HepG2 (cell line): ENCODE results near the gene STRIP1. TPM values are rescaled to one million over a fixed set of nuclear protein-coding genes. Genes with fewer than 3 reads are reported as not detected.

Experiments used
- ATAC-seq: fragments of 200-7000 bp; cut with Tn5 transposase; 3 replicates; pipeline ENCODE4 v1.9.1; 2020; ENCODE audit warnings: mild to moderate bottlenecking, moderate library complexity
- BruUV-seq: library from RNA; stranded (reverse); fragments of 400-500 nt; replicated peaks from 2 replicates; lab custom pipeline; 2021; lab: Mats Ljungman, UMichigan
- CTCF ChIA-PET: fragments of 300-600 bp; formaldehyde crosslinking; extraction: SDS; loops from one replicate; lab custom pipeline; 2021; ENCODE audit warnings: low total read pairs, inconsistent platforms, low intra/inter-chr PET ratio; lab: Yijun Ruan, JAX
- POLR2A ChIA-PET: fragments of 350-600 bp; sonication (Branson Sonifier 250); formaldehyde crosslinking; loops from one replicate; lab custom pipeline; 2020; ENCODE audit warnings: antibody characterized with exemption, inconsistent platforms; lab: Yijun Ruan, JAX
- DNase-seq: peaks from one replicate; pipeline ENCODE4 v3.0.0-alpha.2; 2015; ENCODE audit warnings: low spot score
- FAIRE-seq: peaks from 3 replicates; lab custom pipeline; 2011; peaks lifted over from hg19 to GRCh38; lab: Jason Lieb, UNC
- H2AFZ ChIP-seq: one replicate; pipeline ENCODE4 v1.6.1; 2011; ENCODE audit warnings: low read length, inconsistent platforms
- H3K27ac ChIP-seq: fragments of 300-600 bp; 3 replicates; pipeline ENCODE4 v1.8.0; 2011; ENCODE audit warnings: mixed run types, mild to moderate bottlenecking, mixed read lengths, low read length, inconsistent platforms; ENCODE audit not compliant: insufficient read depth; ENCODE audit errors: extremely low read length
- H3K27me3 ChIP-seq, 2 experiments: fragments of 200-600 bp in 1 of 2; 2 replicates in 1 of 2; 3 replicates in 1 of 2; pipeline versions ENCODE4 v1.6.0 to v1.8.0; 2011; ENCODE audit warnings: low read length in 2 of 2, mild to moderate bottlenecking in 2 of 2, moderate library complexity in 2 of 2, inconsistent platforms in 1 of 2; ENCODE audit not compliant: insufficient read depth in 2 of 2, control insufficient read depth in 1 of 2
- H3K36me3 ChIP-seq, 2 experiments: fragments of 200-600 bp in 1 of 2; replicated peaks in 1 of 2; 2 replicates in 1 of 2; 3 replicates in 1 of 2; pipeline versions ENCODE4 v1.5.1 to v1.8.0; 2011; ENCODE audit warnings: low read length in 2 of 2, inconsistent platforms in 1 of 2; ENCODE audit not compliant: insufficient read depth in 2 of 2, control insufficient read depth in 1 of 2
- H3K4me1 ChIP-seq: 2 replicates; pipeline ENCODE4 v1.5.1; 2012; ENCODE audit warnings: low read length, inconsistent platforms; ENCODE audit not compliant: insufficient read depth
- H3K4me2 ChIP-seq: 2 replicates; pipeline ENCODE4 v1.6.0; 2011; ENCODE audit warnings: low read depth, low read length, inconsistent platforms
- H3K4me3 ChIP-seq, 3 experiments: fragments of 200-600 bp in 1 of 3; sonication (generic), shearing (Covaris generic) in 1 of 3; replicated peaks in 1 of 3; 2 replicates each; pipeline ENCODE4 v1.5.1; 2011 to 2016; ENCODE audit warnings: low read length in 3 of 3, inconsistent platforms in 2 of 3, low read depth in 2 of 3, mild to moderate bottlenecking in 2 of 3, control low read depth in 1 of 3, mixed read lengths in 1 of 3; ENCODE audit not compliant: insufficient read depth in 1 of 3
- H3K79me2 ChIP-seq: one replicate; pipeline ENCODE4 v1.6.1; 2011; ENCODE audit warnings: low read length, inconsistent platforms; ENCODE audit not compliant: insufficient read depth
- H3K9ac ChIP-seq: 2 replicates; pipeline ENCODE4 v1.6.0; 2011; ENCODE audit warnings: mild to moderate bottlenecking, low read depth, low read length, inconsistent platforms; ENCODE audit not compliant: insufficient read depth
- H3K9me3 ChIP-seq: 2 replicates; pipeline ENCODE4 v1.5.1; 2012; ENCODE audit warnings: mild to moderate bottlenecking, low read length
- H4K20me1 ChIP-seq: 2 replicates; pipeline ENCODE4 v1.6.0; 2011; ENCODE audit warnings: inconsistent platforms, mild to moderate bottlenecking, low read length, moderate library complexity; ENCODE audit not compliant: insufficient read depth
- ASH2L ChIP-seq: fragments of 300-600, 200-600 bp; sonication (generic); IDR thresholded peaks from 2 replicates; pipeline ENCODE4 v1.7.0; 2017; ENCODE audit warnings: low read depth, mild to moderate bottlenecking, moderate library complexity, mixed read lengths, low read length; ENCODE audit not compliant: insufficient read length
- HDAC2 ChIP-seq: sonication (generic); formaldehyde crosslinking; IDR thresholded peaks from 2 replicates; pipeline ENCODE4 v1.4.0; 2020; ENCODE audit warnings: missing genetic modification reagents
- MTERF4 ChIP-seq: sonication (generic); formaldehyde crosslinking; IDR thresholded peaks from 2 replicates; pipeline ENCODE4 v1.8.0; 2023; ENCODE audit warnings: mild to moderate bottlenecking, missing genetic modification reagents
- NR2F2 ChIP-seq: IDR thresholded peaks from 2 replicates; pipeline ENCODE4 v1.6.1; 2012; ENCODE audit warnings: low read depth, inconsistent platforms, borderline replicate concordance
- NR2F6 ChIP-seq, 2 experiments: IDR thresholded peaks; 2 replicates each; pipeline ENCODE4 v1.6.1; 2016; ENCODE audit warnings: antibody characterized with exemption in 1 of 2, mild to moderate bottlenecking in 1 of 2
- ONECUT2 ChIP-seq: sonication (generic); formaldehyde crosslinking; IDR thresholded peaks from 2 replicates; pipeline ENCODE4 v1.4.0; 2020; ENCODE audit warnings: missing genetic modification reagents
- RXRB ChIP-seq: IDR thresholded peaks from 2 replicates; pipeline ENCODE4 v1.6.1; 2016; ENCODE audit warnings: borderline replicate concordance, missing genetic modification reagents, missing compliant biosample characterization
- USF2 ChIP-seq, 2 experiments: sonication (generic) in 1 of 2; formaldehyde crosslinking in 1 of 2; IDR thresholded peaks; 2 replicates each; pipeline versions ENCODE4 v1.5.1 to v1.6.1; 2011 to 2020; ENCODE audit warnings: borderline replicate concordance in 1 of 2, low read depth in 1 of 2, low read length in 1 of 2, mild to moderate bottlenecking in 1 of 2, missing genetic modification reagents in 1 of 2, moderate library complexity in 1 of 2
- ZNF331 ChIP-seq: sonication (generic); formaldehyde crosslinking; IDR thresholded peaks from 2 replicates; pipeline ENCODE4 v1.4.0; 2020; ENCODE audit warnings: missing genetic modification reagents
- ZNF432 ChIP-seq: sonication (generic); formaldehyde crosslinking; IDR thresholded peaks from 2 replicates; pipeline ENCODE4 v1.5.0; 2020; ENCODE audit warnings: missing genetic modification reagents, mild to moderate bottlenecking, borderline replicate concordance
- ZNF766 ChIP-seq: sonication (generic); formaldehyde crosslinking; IDR thresholded peaks from 2 replicates; pipeline ENCODE4 v1.5.0; 2020; ENCODE audit warnings: missing genetic modification reagents, borderline replicate concordance
- ZSCAN30 ChIP-seq: sonication (generic); formaldehyde crosslinking; IDR thresholded peaks from 2 replicates; pipeline ENCODE4 v1.5.0; 2020; ENCODE audit warnings: mild to moderate bottlenecking, missing genetic modification reagents
- WGBS: methylation state at CpG from one replicate; pipeline ENCODE4 v1.1.6; 2017; ENCODE audit warnings: low lambda C conversion rate; 5-methylcytosine and 5-hydroxymethylcytosine counted together
- in situ Hi-C: cut with HindIII; loops from 2 replicates; pipeline ENCODE4 v1.10.0; 2017; ENCODE audit warnings: low pct_unique_long_range_greater_than_20kb; ENCODE audit not compliant: extremely low pct_ligation_motif_present
- intact Hi-C: fragments of 100-400 bp; cut with micrococcal nuclease; formaldehyde crosslinking; loops from one replicate; pipeline ENCODE4 v1.10.0; 2022; ENCODE audit not compliant: unreplicated experiment
- polyA plus RNA-seq, 8 experiments: library from polyadenylated mRNA; depleted of rRNA in 3 of 8; stranded (reverse) in 7 of 8; unstranded in 1 of 8; fragments of >200 nt; fragmentation: Illumina TruSeq in 4 of 8; extraction: Trizol in 4 of 8; gene quantifications; 2 replicates each; pipeline versions ENCODE4 v1.2.1 to v1.2.3, GENCODE V29; 2011 to 2016; ENCODE audit warnings: low read depth in 4 of 8, missing spikeins in 1 of 8, mixed read lengths in 1 of 8; ENCODE audit not compliant: insufficient read depth in 1 of 8
- total RNA-seq, 5 experiments: library from RNA; depleted of rRNA; stranded (reverse); fragments of >200 nt; fragmentation: Illumina TruSeq; extraction: Trizol; gene quantifications; 2 replicates each; pipeline ENCODE4 v1.2.3, GENCODE V29; 2016; ENCODE audit warnings: low read depth in 1 of 5

Gene STRIP1
- total and polyA plus RNA-seq, 2 of the 13 experiments (the other 11 are each of a cell fraction or from before 2014, with no cell fraction given): 20.9 to 27.9 TPM

DNA sequence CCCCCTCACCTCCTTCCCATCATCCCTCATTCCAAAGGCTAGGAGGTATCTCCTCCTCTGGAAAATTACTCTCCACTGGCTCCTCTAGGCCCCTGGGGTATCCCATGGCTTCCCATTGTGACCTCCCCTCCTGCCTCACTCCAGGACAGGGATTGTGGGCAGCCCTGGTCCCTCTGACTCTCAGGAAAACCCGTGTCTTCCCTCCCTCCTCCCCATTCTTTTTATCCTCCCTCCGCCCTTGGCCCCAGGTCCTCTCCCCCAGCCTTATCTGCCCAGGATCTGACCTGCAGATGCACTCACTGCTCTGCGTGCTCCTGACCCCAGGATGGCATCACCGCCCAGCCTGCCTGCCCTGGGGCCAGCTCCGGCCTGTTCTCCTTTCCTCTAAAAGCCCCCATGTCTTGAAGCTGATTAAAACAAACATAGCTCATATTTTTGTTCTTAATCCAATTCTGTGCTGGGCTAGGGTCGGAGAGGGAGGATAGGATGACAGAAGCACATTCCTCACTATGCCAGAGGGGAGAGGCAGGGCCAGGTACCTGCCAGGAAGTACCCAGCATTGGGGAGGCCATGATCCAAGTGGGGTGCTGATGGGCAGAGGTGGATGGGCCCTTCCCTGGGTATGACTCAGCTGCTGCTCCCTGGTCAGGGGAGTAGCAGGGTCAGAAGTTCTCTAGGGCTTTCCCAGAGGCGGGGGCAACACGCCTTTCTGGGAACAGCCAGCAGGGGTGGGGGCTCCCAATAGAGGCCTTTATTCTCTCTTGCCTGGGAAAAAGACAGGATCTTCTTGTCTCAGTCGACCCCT is 64.0 kb downstream of the STRIP1 start (continued):
- TF ChIP-seq ZNF432 (CRISPR knock-in tag) (no peak), RXRB (CRISPR knock-in tag) (0 out of 2 replicates have a peak, but pooled peaks have one; percentile 15), ZSCAN30 (no peak), ASH2L (no peak), ZNF331 (no peak), ONECUT2 (CRISPR knock-in tag) (no peak), NR2F2 (peak; percentile 40; the same call in 1 of the 2 replicates), HDAC2 (CRISPR knock-in tag) (no peak), NR2F6 (IDR thresholded peaks at IDR 0.05) (peak; percentile 66), NR2F6 (CRISPR knock-in tag; IDR thresholded peaks at IDR 0.05) (peak; percentile 64)
- TF ChIP-seq, all 625 proteins: peak for 8

GRCh38 chr1:110100335-110100734 is 65.9 kb downstream of the STRIP1 start:
- H3K79me2 ChIP-seq: no peaks in the 10 kb centered on the region
- DNase-seq (no peak), ATAC-seq (no peak), FAIRE-seq (no peak)
- H2AFZ ChIP-seq: no peak overlapping the region
- peaks cover 2 to 38% of the 10 kb centered on the region in 2 experiments for H3K27me3 ChIP-seq
- no CpG with 5 or more reads among the region's 2 CpGs for WGBS
- in situ Hi-C loops (no loop called here), intact Hi-C loops (no loop called here)
- TF ChIP-seq USF2 (IDR thresholded peaks at IDR 0.05; ENCODE audit: low read depth, low read length): no peak
- TF ChIP-seq USF2 (CRISPR knock-in tag; IDR thresholded peaks at IDR 0.05; ENCODE audit: borderline replicate concordance): no peak
- TF ChIP-seq ZNF766 (CRISPR knock-in tag): no peak
- TF ChIP-seq MTERF4 (CRISPR knock-in tag): no peak
- H4K20me1 ChIP-seq: no peaks in the 10 kb centered on the region
- H3K27ac ChIP-seq: no peak overlapping the region
- ChIA-PET POLR2A (no interaction called here), CTCF (no interaction called here)
- H3K9me3 ChIP-seq: no peaks in the 10 kb centered on the region
- no peak overlapping the region for H3K4me3 ChIP-seq
- H3K9ac ChIP-seq: no peak overlapping the region
- peaks cover 18% of the 10 kb centered on the region for H3K4me1 ChIP-seq
- no TSS peak for BruUV-seq
- H3K4me2 ChIP-seq: no peak overlapping the region
- no peaks in the 10 kb centered on the region for H3K36me3 ChIP-seq
